Ascending aorta (tissue), 2 donors: ENCODE measurements around the gene VASN. TPM values are rescaled to one million over a fixed set of nuclear protein-coding genes. Genes with fewer than 3 reads are reported as not detected.
A peak's percentile ranks its signal among the peaks of the same experiment; 100 is the strongest.

Experiments
- DNase-seq, 2 donors: peaks; one replicate each; pipeline ENCODE4 v3.0.0-alpha.2; 2019; ENCODE audit warnings: low spot score in 2 of 2
- H3K27ac ChIP-seq, 2 donors: fragments of 200-600 bp; sonication (generic); one replicate each; pipeline ENCODE4 v1.5.1; 2016 to 2017; ENCODE audit warnings: mild to moderate bottlenecking in 1 of 2
- H3K27me3 ChIP-seq: fragments of 200-600 bp; sonication (generic); one replicate; pipeline ENCODE4 v1.5.1; 2017
- H3K36me3 ChIP-seq, 2 donors: fragments of 200-600 bp; sonication (generic); one replicate each; pipeline ENCODE4 v1.5.1; 2016
- H3K4me1 ChIP-seq, 2 donors: fragments of 200-600 bp; sonication (generic); one replicate each; pipeline ENCODE4 v1.5.1; 2016 to 2017; ENCODE audit warnings: mild to moderate bottlenecking in 1 of 2
- H3K4me3 ChIP-seq, 2 donors: fragments of 200-600 bp; sonication (generic); one replicate each; pipeline ENCODE4 v1.5.1; 2016 to 2017; ENCODE audit warnings: mild to moderate bottlenecking in 1 of 2
- H3K9me3 ChIP-seq, 2 donors: fragments of 200-600 bp; sonication (generic); one replicate each; pipeline ENCODE4 v1.5.1; 2016
- intact Hi-C: fragments of 100-400 bp; cut with DNase I; formaldehyde crosslinking; loops from one replicate; pipeline ENCODE4 v1.15.1; 2023
- total RNA-seq: library from RNA; depleted of rRNA; stranded (reverse); fragments of >200 nt; gene quantifications from one replicate; pipeline ENCODE4 v1.1.0, GENCODE V29; 2016
- TF ChIP-seq, protein P1 (sequence below), 3 experiments: fragments of 200-600 bp in 2 of 3; fragments of 450-650 bp in 1 of 3; sonication (generic) in 2 of 3; IDR thresholded peaks; one replicate each; pipeline ENCODE4 v1.5.1; 2016 to 2019; ENCODE audit warnings: antibody characterized with exemption in 3 of 3, mild to moderate bottlenecking in 1 of 3, moderate library complexity in 1 of 3

The VASN gene
- total RNA-seq, 1 donor from 2014 or later = 218 TPM

DNA sequence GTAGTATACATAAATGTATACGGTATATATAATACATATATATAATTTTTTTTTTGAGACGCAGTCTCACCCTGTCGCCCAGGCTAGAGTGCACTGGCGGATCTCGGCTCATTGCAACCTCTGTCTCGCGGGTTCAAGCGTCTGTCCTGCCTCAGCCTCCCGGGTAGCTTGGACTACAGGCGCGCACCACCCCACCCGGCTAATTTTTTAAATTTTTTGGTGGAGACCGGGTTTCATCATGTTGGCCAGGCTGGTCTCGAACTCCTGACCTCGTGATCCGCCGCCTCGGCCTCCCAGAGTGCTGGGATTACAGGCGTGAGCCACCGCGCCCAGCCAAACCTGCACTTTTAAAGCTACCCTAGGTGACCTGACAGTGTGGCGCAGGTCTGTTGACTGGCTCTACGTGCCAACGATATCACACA, 21.3 kb upstream of the VASN start:
- Histone ChIP-seq H3K9me3 (no peaks in the 10 kb centered on the region), H3K4me1 (peaks cover 0 to 16% of the 10 kb centered on the region in 2 donors), H3K27me3 (no peaks in the 10 kb centered on the region), H3K27ac (peak overlapping the region; percentile 73 to 75), H3K4me3 (peak overlapping the region; percentile 85 to 88), H3K36me3 (peaks cover 0 to 5% of the 10 kb centered on the region in 2 donors)
- TF ChIP-seq, protein P1, sequence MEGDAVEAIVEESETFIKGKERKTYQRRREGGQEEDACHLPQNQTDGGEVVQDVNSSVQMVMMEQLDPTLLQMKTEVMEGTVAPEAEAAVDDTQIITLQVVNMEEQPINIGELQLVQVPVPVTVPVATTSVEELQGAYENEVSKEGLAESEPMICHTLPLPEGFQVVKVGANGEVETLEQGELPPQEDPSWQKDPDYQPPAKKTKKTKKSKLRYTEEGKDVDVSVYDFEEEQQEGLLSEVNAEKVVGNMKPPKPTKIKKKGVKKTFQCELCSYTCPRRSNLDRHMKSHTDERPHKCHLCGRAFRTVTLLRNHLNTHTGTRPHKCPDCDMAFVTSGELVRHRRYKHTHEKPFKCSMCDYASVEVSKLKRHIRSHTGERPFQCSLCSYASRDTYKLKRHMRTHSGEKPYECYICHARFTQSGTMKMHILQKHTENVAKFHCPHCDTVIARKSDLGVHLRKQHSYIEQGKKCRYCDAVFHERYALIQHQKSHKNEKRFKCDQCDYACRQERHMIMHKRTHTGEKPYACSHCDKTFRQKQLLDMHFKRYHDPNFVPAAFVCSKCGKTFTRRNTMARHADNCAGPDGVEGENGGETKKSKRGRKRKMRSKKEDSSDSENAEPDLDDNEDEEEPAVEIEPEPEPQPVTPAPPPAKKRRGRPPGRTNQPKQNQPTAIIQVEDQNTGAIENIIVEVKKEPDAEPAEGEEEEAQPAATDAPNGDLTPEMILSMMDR (IDR thresholded peaks at IDR 0.05) = no peak
- intact Hi-C loops = loop anchor here (5.0 kb wide), 1 partner anchor 37 kb away; no protein-coding TSS in a partner anchor
- no peak for DNase-seq

DNA sequence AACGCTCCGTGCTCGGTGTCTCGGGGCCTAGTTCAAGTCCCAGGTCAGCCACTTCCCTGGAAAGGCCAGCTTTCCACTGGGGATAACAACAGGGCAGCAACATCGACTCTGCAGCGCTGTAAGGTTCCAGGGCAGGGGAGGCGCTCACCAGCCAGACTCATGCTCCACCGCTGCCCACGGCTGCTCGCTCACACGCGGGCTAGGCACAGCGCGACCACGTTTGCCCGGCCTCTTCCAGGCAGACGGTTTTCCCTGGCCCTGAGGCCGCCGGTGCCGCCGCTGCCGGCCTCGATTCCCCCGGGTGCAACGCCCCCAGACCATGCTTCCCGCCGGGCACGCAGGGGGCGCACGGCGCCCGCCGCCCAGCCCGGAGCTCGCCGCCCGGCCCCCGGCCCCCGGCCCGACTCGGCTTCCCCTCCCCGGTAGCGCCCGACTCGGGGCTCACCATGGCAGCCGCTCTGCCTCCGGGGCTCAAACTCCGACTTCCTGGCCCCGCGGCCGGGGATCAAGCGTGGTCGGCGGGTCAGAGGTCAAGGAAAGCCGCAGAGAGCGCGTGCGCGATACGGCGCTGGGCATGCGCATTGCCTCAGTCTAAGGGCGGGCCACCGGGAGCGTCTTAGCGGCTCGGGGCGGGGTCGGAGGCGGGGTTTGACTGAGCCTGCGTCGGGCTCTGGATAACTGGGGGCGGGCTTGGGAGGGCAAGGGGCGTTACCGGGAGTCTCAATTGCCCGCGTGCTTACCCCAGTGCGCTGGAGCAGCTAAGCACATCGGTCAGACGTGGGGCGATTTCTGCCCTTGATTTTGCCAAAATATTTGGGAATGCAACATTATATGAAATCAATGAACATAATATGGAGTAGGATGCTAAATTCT, 20.6 kb upstream of the VASN start, which contains the start of gene PAM16:
PAM16 (minus strand) TSS at position 535 of the 873 bp plus-strand sequence; CDS start at position 448, 87 bp downstream.
- H3K27me3 ChIP-seq = no peaks in the 10 kb centered on the region
- no peaks in the 10 kb centered on the region for H3K9me3 ChIP-seq
- intact Hi-C loops = loop anchor here (1.0 to 5.0 kb wide), 2 partner anchors 20 to 36 kb away; partner anchors contain the start of gene VASN
- peak; percentile 79 to 97 for DNase-seq
- TF ChIP-seq, protein P1 (IDR thresholded peaks at IDR 0.05) = peak in 1 of 3 experiments; percentile 14
- peaks cover 0 to 16% of the 10 kb centered on the region in 2 donors for H3K4me1 ChIP-seq
- H3K36me3 ChIP-seq = peaks cover 0 to 5% of the 10 kb centered on the region in 2 donors
- peak within 1 kb of the TSS; percentile 73 to 75 for H3K27ac ChIP-seq
- peak within 1 kb of the TSS; percentile 85 to 88 for H3K4me3 ChIP-seq

DNA sequence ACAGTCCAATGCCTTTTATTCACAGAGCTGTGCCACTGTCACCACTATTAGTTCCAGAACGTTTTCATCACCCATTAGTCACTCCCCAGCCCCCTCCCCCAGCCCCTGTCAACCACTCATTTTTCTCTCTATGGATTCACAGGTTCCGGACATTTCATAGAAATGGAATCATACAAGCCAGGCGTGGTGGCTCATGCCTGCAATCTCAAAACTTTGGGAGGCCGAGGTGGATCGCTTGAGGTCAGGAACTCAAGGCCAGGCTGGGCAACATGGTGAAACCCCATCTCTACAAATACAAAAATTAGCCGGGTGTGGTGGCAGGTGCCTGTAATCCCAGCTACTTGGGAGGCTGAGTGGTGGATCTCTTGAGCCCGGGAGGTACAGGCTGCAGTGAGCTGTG, 19.8 kb upstream of the VASN start:
- peaks cover 0 to 16% of the 10 kb centered on the region in 2 donors for H3K4me1 ChIP-seq
- TF ChIP-seq, protein P1 (IDR thresholded peaks at IDR 0.05) = no peak
- H3K36me3 ChIP-seq = peaks cover 0 to 7% of the 10 kb centered on the region in 2 donors
- peak overlapping the region in 1 of 2 donors; percentile 88 for H3K4me3 ChIP-seq
- peak overlapping the region in 1 of 2 donors; percentile 73 for H3K27ac ChIP-seq
- no peak for DNase-seq
- intact Hi-C loops = loop anchor here (1.0 to 5.0 kb wide), 2 partner anchors 19 to 35 kb away; partner anchors contain the start of gene VASN
- H3K9me3 ChIP-seq = no peaks in the 10 kb centered on the region
- H3K27me3 ChIP-seq = no peaks in the 10 kb centered on the region

DNA sequence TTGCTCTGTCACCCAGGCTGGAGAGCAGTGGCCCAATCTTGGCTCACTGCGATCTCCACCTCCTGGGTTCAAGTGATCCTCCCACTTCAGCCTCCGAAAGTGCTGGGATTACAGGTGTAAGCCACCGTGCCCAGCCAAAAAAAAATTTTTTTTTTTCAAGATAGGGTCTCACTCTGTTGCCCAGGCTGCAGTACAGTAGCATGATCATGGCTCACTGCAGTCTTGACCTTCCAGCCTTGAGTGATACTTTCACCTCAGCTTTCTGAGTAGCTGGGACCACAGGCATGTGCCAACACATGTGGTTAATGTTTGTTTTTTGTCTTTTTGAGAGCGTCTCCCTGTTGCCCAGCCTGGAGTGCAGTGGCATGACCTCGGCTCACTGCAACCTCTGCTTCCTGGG, 18.8 kb upstream of the VASN start:
- peaks cover 0 to 16% of the 10 kb centered on the region in 2 donors for H3K4me1 ChIP-seq
- no peaks in the 10 kb centered on the region for H3K9me3 ChIP-seq
- TF ChIP-seq, protein P1 (IDR thresholded peaks at IDR 0.05) = no peak
- H3K36me3 ChIP-seq = peaks cover 0 to 12% of the 10 kb centered on the region in 2 donors
- no peak overlapping the region for H3K4me3 ChIP-seq
- DNase-seq = no peak
- intact Hi-C loops = loop anchor here (5.0 kb wide), 1 partner anchor 34 kb away; no protein-coding TSS in a partner anchor
- no peaks in the 10 kb centered on the region for H3K27me3 ChIP-seq
- H3K27ac ChIP-seq = no peak overlapping the region

DNA sequence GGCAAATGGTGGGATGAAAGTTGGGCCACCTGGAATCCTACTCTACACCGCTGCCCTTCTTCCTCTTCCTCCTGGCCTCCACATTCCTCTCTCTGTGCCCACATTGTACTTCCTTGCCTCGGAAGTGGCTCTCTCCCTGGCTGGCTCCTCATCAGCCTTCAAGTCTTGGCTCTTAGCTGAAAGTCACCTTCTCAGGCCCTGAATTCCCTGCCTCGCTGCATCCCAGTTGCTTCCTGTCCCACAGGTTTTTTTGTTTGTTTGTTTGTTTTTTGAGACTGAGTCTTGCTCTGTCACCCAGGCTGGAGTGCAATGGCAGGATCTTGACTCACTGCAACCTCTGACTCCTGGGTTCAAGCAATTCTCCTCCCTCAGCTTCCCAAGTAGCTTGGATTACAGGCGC, 18.0 kb upstream of the VASN start:
- intact Hi-C loops = loop anchor here (5.0 kb wide), 1 partner anchor 34 kb away; no protein-coding TSS in a partner anchor
- no peak overlapping the region for H3K4me3 ChIP-seq
- peaks cover 0 to 10% of the 10 kb centered on the region in 2 donors for H3K4me1 ChIP-seq
- DNase-seq = no peak
- no peaks in the 10 kb centered on the region for H3K9me3 ChIP-seq
- no peaks in the 10 kb centered on the region for H3K27me3 ChIP-seq
- H3K27ac ChIP-seq = no peak overlapping the region
- peaks cover 0 to 16% of the 10 kb centered on the region in 2 donors for H3K36me3 ChIP-seq
- TF ChIP-seq, protein P1 (IDR thresholded peaks at IDR 0.05) = no peak
